ENCODE measurements around the gene GBGT1. TPM values are rescaled to one million over a fixed set of nuclear protein-coding genes. Genes with fewer than 3 reads are reported as not detected.

Gene GBGT1
- total RNA-seq, 1 experiment from 2014 or later, result 1.8 TPM

- no peak for DNase-seq (ENCODE audit: low read depth, low spot score)
- TF ChIP-seq REST (IDR thresholded peaks at IDR 0.05; ENCODE audit: insufficient read depth in 1 of 2, low read depth in 2 of 2, low read length in 1 of 2) (no peak), POLR2AphosphoS5 (IDR thresholded peaks at IDR 0.05; ENCODE audit: low read depth, low read length) (no peak), SIN3A (IDR thresholded peaks at IDR 0.05; ENCODE audit: borderline replicate concordance, insufficient read depth, low read depth, low read length) (no peak), TCF7L2 (IDR thresholded peaks at IDR 0.05; ENCODE audit: low read depth, low read length) (no peak)
- TF ChIP-seq, protein P1, sequence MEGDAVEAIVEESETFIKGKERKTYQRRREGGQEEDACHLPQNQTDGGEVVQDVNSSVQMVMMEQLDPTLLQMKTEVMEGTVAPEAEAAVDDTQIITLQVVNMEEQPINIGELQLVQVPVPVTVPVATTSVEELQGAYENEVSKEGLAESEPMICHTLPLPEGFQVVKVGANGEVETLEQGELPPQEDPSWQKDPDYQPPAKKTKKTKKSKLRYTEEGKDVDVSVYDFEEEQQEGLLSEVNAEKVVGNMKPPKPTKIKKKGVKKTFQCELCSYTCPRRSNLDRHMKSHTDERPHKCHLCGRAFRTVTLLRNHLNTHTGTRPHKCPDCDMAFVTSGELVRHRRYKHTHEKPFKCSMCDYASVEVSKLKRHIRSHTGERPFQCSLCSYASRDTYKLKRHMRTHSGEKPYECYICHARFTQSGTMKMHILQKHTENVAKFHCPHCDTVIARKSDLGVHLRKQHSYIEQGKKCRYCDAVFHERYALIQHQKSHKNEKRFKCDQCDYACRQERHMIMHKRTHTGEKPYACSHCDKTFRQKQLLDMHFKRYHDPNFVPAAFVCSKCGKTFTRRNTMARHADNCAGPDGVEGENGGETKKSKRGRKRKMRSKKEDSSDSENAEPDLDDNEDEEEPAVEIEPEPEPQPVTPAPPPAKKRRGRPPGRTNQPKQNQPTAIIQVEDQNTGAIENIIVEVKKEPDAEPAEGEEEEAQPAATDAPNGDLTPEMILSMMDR (IDR thresholded peaks at IDR 0.05), result no peak
- in situ Hi-C loops (cut with HindIII; ENCODE audit: low pct_unique_long_range_greater_than_20kb, low sequenced_read_pairs), result no loop called here
Observed at GRCh38 chr9:133122605-133122934, 41.1 kb downstream of the GBGT1 start.

DNA sequence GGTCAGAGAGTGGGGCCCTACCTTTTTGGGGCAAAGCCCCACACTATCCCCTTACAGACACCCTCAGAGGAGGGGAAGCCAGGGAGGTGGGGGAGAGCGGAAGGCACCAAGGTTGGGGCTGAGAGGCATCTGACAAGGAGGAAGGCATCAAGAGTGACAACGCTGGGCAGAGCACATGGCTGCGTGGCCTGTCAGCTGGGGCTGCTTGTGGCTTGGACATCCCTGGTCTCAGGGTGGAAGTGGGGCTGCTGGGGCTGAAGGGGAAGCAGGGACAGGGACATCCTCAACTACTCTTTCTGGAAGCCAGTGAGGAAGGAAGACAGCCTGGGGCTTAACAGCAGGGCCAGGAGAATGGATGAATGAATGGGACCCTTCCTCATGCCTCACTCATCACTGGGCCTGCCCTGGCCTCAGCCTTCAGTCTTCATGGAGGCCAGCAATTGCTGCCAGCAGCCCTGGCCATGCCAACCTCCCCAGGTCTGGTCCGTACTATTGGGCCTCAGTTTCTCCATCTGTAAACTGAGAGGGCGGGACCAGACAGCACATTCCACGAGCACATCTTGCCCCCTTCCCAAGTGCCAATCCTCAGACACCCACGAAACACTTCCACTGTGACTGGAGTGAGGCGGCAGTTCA, 41.7 kb downstream of the GBGT1 start:
- Histone ChIP-seq H3K36me3 (ENCODE audit: control insufficient read depth, insufficient read depth, low read length) (no peaks in the 10 kb centered on the region), H3K9me3 (ENCODE audit: control insufficient read depth, insufficient read depth, low read depth, low read length) (no peaks in the 10 kb centered on the region), H3K4me1 (ENCODE audit: control insufficient read depth, insufficient read depth, low read length) (peaks cover 31% of the 10 kb centered on the region), H3K27me3 (ENCODE audit: control insufficient read depth, insufficient read depth, low read length) (no peaks in the 10 kb centered on the region), H3K27ac (ENCODE audit: low read length) (peak overlapping the region; percentile 57; the same call in 1 of the 2 replicates), H3K4me3 (ENCODE audit: low read depth in 2 of 2, low read length in 2 of 2) (no peak overlapping the region)
- intact Hi-C loops (cut with micrococcal nuclease; ENCODE audit: unreplicated experiment), result no loop called here
- in situ Hi-C loops (cut with HindIII; ENCODE audit: low pct_unique_long_range_greater_than_20kb, low sequenced_read_pairs), result no loop called here
- TF ChIP-seq, protein P1 (IDR thresholded peaks at IDR 0.05), result no peak
- TF ChIP-seq POLR2AphosphoS5 (IDR thresholded peaks at IDR 0.05; ENCODE audit: low read depth, low read length) (no peak), SIN3A (IDR thresholded peaks at IDR 0.05; ENCODE audit: borderline replicate concordance, insufficient read depth, low read depth, low read length) (no peak), REST (IDR thresholded peaks at IDR 0.05; ENCODE audit: insufficient read depth in 1 of 2, low read depth in 2 of 2, low read length in 1 of 2) (no peak), TCF7L2 (IDR thresholded peaks at IDR 0.05; ENCODE audit: low read depth, low read length) (no peak)
- DNase-seq (ENCODE audit: low read depth, low spot score) (no peak), ATAC-seq (no peak)
- no TSS peak for BruUV-seq (replicated peaks)
- CTCF ChIA-PET, result no interaction called here
- POLR2A ChIA-PET, result interaction anchor here (1.5 kb wide), 1 partner anchor 11 kb away, joined by 4 read pairs; no protein-coding TSS in a partner anchor

More at GRCh38 chr9:133122605-133122934, 41.1 kb downstream of the GBGT1 start:
- no peaks in the 10 kb centered on the region for H3K36me3 ChIP-seq (ENCODE audit: control insufficient read depth, insufficient read depth, low read length)
- ChIA-PET POLR2A (interaction anchor here (1.5 kb wide), 1 partner anchor 11 kb away, joined by 4 read pairs; no protein-coding TSS in a partner anchor), CTCF (interaction anchor here (0.6 to 0.8 kb wide), 2 partner anchors 22 to 100 kb away, joined by 4 read pairs; no protein-coding TSS in a partner anchor)
- intact Hi-C loops (cut with micrococcal nuclease; ENCODE audit: unreplicated experiment), result no loop called here
- peaks cover 31% of the 10 kb centered on the region for H3K4me1 ChIP-seq (ENCODE audit: control insufficient read depth, insufficient read depth, low read length)
- no peak for ATAC-seq
- BruUV-seq (replicated peaks), result no TSS peak
- no peaks in the 10 kb centered on the region for H3K27me3 ChIP-seq (ENCODE audit: control insufficient read depth, insufficient read depth, low read length)
- H3K27ac ChIP-seq (ENCODE audit: low read length), result no peak overlapping the region
- H3K4me3 ChIP-seq (ENCODE audit: low read depth in 2 of 2, low read length in 2 of 2), result no peak overlapping the region
- no peaks in the 10 kb centered on the region for H3K9me3 ChIP-seq (ENCODE audit: control insufficient read depth, insufficient read depth, low read depth, low read length)

Measured in Panc1 (cell line).